IPS-NIHi11 (cell line): ENCODE data around the gene RAB15.

Source experiments
- DNase-seq: peaks from one replicate; pipeline ENCODE4 v3.0.0; 2012; ENCODE audit warnings: mixed read lengths, low spot score

RAB15 gene

DNA sequence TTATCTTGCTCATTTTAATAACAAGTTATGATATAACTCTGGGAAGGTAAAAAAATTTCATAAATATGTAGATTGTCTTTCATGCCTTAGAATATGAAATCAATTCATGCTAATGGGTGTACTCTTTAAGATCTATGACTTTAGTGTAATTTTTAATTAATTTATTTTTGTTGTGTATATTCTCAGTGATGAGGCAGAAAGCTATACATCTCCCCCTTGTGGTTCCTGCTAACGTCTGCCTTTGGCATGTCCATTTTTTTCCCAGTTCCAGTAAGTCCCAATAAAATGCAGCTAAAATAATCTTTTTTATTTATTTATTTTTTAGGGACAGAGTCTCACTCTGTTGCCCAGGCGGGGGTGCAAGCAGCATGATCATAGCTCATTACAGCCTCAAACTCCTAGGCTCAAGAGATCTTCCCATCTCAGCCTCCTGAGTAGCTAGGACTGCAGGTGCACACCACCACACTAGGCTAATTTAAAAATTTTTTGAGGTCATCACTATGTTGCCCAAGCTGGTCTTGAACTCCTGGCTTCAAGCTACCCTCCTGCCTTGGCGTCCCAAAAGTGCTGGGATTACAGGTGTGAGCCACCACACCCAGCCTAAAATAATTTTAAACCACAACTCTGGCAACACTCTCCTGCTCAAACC, 61.2 kb downstream of the RAB15 start:
- peak; percentile 17 for DNase-seq

DNA sequence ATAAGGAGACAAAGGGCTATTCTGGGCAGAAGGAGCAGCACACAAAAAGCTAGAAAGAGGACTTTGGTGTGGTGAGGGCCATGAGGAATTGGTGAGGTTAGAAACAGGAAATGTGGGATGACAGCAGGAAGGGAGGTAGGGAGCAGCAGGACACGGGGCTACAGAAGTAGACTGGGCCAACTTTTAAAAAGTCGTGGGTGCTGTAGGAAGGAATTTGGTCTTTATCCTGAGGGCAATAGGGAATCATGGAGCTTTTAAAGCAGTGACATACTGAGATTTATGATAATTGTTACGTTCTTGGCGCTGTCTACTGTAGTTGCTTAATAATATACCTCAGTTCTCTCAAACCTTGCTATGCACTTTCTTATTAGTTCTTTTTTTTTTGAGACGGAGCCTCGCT, 66.1 kb downstream of the RAB15 start:
- no peak for DNase-seq

DNA sequence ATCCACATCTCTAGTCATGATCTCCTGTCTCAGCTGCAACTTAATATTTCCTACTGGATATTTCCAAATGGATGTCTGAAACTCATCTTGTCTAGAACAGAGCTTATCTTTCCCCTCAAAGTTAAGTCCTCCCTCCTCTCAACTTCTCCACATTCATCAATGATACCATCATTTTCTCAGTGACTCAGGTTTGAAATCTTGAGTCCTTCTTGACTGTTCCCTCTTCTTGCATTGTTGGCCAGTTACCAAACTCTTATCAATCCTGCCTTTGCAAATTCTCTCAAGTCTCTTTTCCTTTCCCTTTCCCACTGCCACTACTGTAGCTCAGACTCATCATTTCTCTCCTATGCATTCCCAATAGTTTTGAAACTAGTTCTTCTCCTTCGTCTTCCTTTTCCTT, 72.2 kb downstream of the RAB15 start:
- no peak for DNase-seq
